Epithelial cell of proximal tubule (primary cell): ENCODE data around the gene HAP1. TPM values are rescaled to one million over a fixed set of nuclear protein-coding genes. Genes with fewer than 3 reads are reported as not detected.

ENCODE experiments used
- DNase-seq: peaks from one replicate; pipeline ENCODE4 v3.0.0-alpha.2; 2011; ENCODE audit warnings: low read depth
- H3K4me3 ChIP-seq: 2 replicates; pipeline ENCODE4 v1.5.1; 2011; ENCODE audit warnings: low read depth, mild to moderate bottlenecking, low read length
- total RNA-seq: library from RNA; depleted of rRNA; stranded (reverse); fragments of >200 nt; gene quantifications from 2 replicates; pipeline ENCODE4 v1.2.3, GENCODE V29; 2015
- TF ChIP-seq, protein P1 (sequence below): conservative IDR thresholded peaks from 2 replicates; pipeline ENCODE4 v1.5.1; 2012; ENCODE audit warnings: low read depth, mild to moderate bottlenecking, low read length

HAP1 gene
- total RNA-seq, 1 donor from 2014 or later: 0.06 TPM

DNA sequence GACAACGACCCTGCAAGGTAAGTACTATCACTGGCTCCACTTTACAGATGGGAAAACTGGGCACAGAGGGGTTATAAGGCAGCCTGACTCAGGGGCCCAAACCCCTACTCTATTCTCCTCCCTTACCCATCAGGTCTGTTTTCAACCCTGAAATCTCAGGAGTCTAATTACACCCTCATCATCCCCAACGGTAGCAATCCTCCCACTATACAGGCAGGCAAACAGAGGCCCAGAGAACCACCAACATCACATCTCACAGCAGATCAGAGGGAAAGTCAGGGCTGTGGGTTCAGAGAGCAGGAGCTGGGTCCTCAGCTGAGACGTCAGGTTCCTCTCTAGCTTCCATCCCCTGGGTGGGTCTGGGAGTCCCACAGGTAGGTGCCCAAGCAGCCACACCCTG is 35.5 kb upstream of the HAP1 start:
- no peak for DNase-seq
- TF ChIP-seq, protein P1, sequence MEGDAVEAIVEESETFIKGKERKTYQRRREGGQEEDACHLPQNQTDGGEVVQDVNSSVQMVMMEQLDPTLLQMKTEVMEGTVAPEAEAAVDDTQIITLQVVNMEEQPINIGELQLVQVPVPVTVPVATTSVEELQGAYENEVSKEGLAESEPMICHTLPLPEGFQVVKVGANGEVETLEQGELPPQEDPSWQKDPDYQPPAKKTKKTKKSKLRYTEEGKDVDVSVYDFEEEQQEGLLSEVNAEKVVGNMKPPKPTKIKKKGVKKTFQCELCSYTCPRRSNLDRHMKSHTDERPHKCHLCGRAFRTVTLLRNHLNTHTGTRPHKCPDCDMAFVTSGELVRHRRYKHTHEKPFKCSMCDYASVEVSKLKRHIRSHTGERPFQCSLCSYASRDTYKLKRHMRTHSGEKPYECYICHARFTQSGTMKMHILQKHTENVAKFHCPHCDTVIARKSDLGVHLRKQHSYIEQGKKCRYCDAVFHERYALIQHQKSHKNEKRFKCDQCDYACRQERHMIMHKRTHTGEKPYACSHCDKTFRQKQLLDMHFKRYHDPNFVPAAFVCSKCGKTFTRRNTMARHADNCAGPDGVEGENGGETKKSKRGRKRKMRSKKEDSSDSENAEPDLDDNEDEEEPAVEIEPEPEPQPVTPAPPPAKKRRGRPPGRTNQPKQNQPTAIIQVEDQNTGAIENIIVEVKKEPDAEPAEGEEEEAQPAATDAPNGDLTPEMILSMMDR: no peak
- H3K4me3 ChIP-seq: no peak overlapping the region

DNA sequence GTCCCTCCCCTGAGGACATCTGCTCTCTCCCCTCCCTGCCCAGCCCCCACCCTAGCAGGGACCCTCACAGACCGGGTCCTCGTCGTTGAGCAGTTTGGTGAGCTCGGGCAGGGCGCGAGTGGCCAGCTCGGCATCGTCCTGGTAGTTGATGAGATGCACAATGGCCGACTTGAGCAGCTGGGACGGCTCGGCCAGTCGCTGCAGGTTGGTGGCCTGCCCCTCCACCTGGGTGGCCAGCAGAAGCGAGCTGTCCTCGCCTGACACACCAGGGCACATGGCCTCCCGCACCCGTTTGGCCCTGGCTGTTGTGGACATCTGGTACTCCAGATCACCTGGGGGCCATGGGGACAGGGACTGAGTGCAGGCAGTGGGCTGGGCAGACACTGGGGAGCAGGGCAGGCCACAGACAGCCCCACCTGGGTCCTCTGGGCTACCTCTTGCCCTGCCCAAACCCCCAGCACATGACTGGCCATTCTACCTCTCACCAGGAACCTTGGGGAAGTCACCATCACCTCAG is 35.0 kb upstream of the HAP1 start:
- TF ChIP-seq, protein P1: no peak
- H3K4me3 ChIP-seq: no peak overlapping the region
- DNase-seq: no peak

DNA sequence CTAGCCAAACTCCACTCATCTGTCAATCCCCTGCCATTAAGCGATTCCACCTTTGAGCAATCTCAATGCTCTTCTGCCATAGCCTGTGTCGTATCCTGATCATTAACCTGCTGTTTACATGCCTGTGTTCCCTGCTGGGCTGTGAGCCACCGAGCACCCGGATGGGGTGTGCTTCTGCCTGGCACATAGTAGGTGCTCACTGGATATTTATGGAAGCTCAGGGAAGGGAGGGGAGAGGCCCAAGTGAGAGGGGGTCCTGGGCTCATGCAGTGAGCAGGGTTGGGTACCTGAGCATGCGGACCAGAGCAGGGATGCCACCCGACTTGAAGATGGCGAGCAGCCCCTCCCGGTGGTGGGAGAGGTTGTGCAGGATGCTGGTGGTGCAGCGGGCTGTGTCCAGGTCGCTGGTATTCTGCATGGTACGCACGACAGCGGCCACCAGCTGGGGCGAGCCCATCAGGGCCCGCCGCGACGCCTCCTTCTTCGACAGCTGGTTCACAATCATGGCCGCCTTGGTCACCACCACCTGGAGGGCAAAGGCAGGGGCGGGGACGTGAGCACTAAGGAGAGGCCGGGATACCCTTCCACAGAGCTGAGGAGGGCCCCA is 34.3 kb upstream of the HAP1 start:
- no peak overlapping the region for H3K4me3 ChIP-seq
- TF ChIP-seq, protein P1: no peak
- no peak for DNase-seq

DNA sequence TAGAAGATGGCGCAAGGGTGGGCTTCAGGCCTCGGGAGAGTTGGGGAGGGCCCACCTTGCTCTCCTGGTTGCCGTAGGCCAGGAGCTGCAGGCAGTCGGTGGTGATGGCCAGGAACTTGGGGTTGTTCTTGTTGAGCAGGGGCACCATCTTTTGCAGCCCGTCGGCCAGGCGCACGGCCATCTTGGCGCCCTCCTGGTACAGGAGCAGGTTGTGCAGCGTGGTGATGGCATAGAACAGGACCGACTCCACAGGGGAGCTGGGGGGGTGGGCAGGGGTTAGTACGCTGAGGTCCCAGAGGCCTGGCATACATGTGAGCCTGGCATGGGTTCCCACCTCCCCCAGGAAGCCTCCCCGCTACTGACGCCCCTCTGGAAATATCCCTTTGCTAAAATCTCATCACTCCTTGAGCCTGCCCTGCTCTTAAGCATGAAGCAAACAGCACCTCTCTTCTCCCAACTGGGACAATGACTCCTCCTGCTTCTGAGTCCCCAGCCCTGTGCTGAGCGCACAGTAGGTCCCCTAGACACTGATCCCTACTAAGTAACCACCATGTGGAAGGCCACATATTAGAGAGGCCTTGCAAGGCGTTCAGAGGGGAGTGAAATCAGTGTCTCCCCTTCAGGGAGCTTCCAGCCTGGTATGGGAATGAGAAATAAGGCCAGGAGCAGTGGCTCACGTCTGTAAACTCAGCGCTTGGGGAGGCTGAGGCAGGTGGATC is 33.0 kb upstream of the HAP1 start:
- H3K4me3 ChIP-seq: no peak overlapping the region
- no peak for DNase-seq
- TF ChIP-seq, protein P1: no peak

DNA sequence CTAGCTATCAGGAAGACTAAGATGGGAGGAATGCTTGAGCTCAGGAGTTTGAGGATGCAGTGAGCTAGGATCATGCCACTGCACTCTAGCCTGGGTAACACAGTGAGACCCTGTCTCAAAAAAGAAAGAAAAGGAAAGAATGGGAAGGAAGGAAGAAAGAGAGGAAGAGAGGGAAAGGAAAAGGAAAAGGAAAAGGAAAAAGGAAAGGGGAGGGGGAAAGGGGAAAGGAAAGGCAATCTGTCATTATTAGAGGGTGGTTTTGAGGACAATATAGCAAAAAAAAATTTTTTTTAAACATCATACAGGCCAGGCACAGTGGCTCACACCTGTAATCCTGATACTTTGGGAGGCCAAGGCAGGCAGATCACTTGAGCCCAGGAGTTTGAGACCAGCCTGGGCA is 31.7 kb upstream of the HAP1 start:
- TF ChIP-seq, protein P1: no peak
- no peak for DNase-seq
- H3K4me3 ChIP-seq: no peak overlapping the region

DNA sequence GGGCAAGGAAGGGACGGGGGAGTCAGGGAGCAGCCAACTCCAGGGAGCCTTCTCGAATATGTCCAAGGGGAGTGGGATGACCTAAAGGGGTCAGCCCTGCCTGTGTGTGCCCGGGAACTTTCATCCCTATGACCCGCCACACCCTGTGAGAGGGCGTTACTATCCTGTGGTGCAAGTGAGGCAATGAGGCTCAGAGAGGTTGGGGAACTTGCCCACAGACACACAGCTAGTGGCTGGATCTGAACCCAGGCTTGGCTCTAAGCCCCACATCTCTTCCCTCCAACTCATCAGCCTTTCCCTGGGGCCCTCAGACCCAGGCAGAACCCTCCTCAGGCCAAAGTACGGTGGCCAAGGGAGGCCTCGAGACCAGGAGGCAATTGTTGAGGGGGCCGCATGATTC is 28.9 kb upstream of the HAP1 start:
- DNase-seq: no peak
- H3K4me3 ChIP-seq: no peak overlapping the region
- TF ChIP-seq, protein P1: no peak
